Stimulated activated CD4-positive, alpha-beta T cell treated with anti-CD3 and anti-CD28 coated beads, Interleukin-1b, Interleukin-23, amount 100 ng/mL, for 48 hours (primary cell): ENCODE measurements around the gene ARL6IP5.
A peak's percentile ranks its signal among the peaks of the same experiment; 100 is the strongest.

ENCODE experiments used
- DNase-seq: peaks from one replicate; pipeline ENCODE4 v3.0.0-alpha.2; 2020

Gene ARL6IP5

GRCh38 chr3:69085833-69086722, 1.3 kb downstream of the ARL6IP5 start:
- DNase-seq = peak; percentile 90

- DNase-seq = no peak
Observed at GRCh38 chr3:69087030-69087791, 2.5 kb downstream of the ARL6IP5 start.

GRCh38 chr3:69088063-69088462, 3.3 kb downstream of the ARL6IP5 start:
- DNase-seq = no peak

- DNase-seq = no peak
Observed at GRCh38 chr3:69090021-69090420, 5.3 kb downstream of the ARL6IP5 start.

GRCh38 chr3:69091389-69092029, 6.8 kb downstream of the ARL6IP5 start:
- no peak for DNase-seq

- no peak for DNase-seq
Observed at GRCh38 chr3:69092030-69092516, 7.3 kb downstream of the ARL6IP5 start.

GRCh38 chr3:69094467-69095205, 9.9 kb downstream of the ARL6IP5 start:
- DNase-seq = no peak

GRCh38 chr3:69095636-69096035, 10.9 kb downstream of the ARL6IP5 start:
- DNase-seq = peak; percentile 30

GRCh38 chr3:69096299-69096698, 11.6 kb downstream of the ARL6IP5 start:
- DNase-seq = no peak

- DNase-seq = no peak
Observed at GRCh38 chr3:69097407-69098086, 12.8 kb downstream of the ARL6IP5 start.

- no peak for DNase-seq
Observed at GRCh38 chr3:69099576-69099975, 14.8 kb downstream of the ARL6IP5 start.

GRCh38 chr3:69102384-69102783, 17.6 kb downstream of the ARL6IP5 start:
- no peak for DNase-seq

GRCh38 chr3:69103123-69103522, 18.4 kb downstream of the ARL6IP5 start:
- DNase-seq = no peak

GRCh38 chr3:69104586-69104985, 19.8 kb downstream of the ARL6IP5 start:
- no peak for DNase-seq

GRCh38 chr3:69105320-69105719, 20.6 kb downstream of the ARL6IP5 start:
- DNase-seq = no peak

- no peak for DNase-seq
Observed at GRCh38 chr3:69107841-69108240, 23.1 kb downstream of the ARL6IP5 start.

GRCh38 chr3:69108811-69109210, 24.1 kb downstream of the ARL6IP5 start:
- DNase-seq = no peak

GRCh38 chr3:69110941-69111546, 26.3 kb downstream of the ARL6IP5 start:
- DNase-seq = no peak

- no peak for DNase-seq
Observed at GRCh38 chr3:69113536-69113935, 28.8 kb downstream of the ARL6IP5 start.

GRCh38 chr3:69115731-69116130, 31.0 kb downstream of the ARL6IP5 start:
- no peak for DNase-seq

GRCh38 chr3:69116162-69116561, 31.4 kb downstream of the ARL6IP5 start:
- no peak for DNase-seq

- DNase-seq = no peak
Observed at GRCh38 chr3:69116897-69117296, 32.2 kb downstream of the ARL6IP5 start.
